PFSK-1 (cell line): ENCODE data around the gene MYO1D.

Experiments
- FOXP2 ChIP-seq: optimal IDR thresholded peaks from 2 replicates; pipeline ENCODE3; 2011; ENCODE audit warnings: borderline replicate concordance, control low read depth, inconsistent platforms; ENCODE audit not compliant: insufficient read depth; ENCODE audit errors: extremely low read length, extremely low read depth
- POLR2AphosphoS5 ChIP-seq: IDR thresholded peaks from 2 replicates; pipeline ENCODE4 v1.6.1; 2012; ENCODE audit warnings: low read depth, mild to moderate bottlenecking, control low read depth, low read length, moderate library complexity
- SIN3A ChIP-seq: IDR thresholded peaks from 2 replicates; pipeline ENCODE4 v1.6.1; 2012; ENCODE audit warnings: mild to moderate bottlenecking, low read length, moderate library complexity, borderline replicate concordance; ENCODE audit not compliant: insufficient read depth
- TAF1 ChIP-seq: IDR thresholded peaks from 2 replicates; pipeline ENCODE4 v1.6.1; 2012; ENCODE audit warnings: low read length, control low read depth, borderline replicate concordance; ENCODE audit not compliant: insufficient read depth
- TF ChIP-seq, protein P1 (sequence below), 2 experiments: IDR thresholded peaks; 2 replicates each; pipeline versions ENCODE4 v1.6.1 to v1.8.0; 2011 to 2012; ENCODE audit warnings: low read depth in 2 of 2, low read length in 2 of 2, control low read depth in 1 of 2, inconsistent platforms in 1 of 2, mild to moderate bottlenecking in 1 of 2, moderate library complexity in 1 of 2; ENCODE audit not compliant: insufficient read depth in 1 of 2

MYO1D gene

DNA sequence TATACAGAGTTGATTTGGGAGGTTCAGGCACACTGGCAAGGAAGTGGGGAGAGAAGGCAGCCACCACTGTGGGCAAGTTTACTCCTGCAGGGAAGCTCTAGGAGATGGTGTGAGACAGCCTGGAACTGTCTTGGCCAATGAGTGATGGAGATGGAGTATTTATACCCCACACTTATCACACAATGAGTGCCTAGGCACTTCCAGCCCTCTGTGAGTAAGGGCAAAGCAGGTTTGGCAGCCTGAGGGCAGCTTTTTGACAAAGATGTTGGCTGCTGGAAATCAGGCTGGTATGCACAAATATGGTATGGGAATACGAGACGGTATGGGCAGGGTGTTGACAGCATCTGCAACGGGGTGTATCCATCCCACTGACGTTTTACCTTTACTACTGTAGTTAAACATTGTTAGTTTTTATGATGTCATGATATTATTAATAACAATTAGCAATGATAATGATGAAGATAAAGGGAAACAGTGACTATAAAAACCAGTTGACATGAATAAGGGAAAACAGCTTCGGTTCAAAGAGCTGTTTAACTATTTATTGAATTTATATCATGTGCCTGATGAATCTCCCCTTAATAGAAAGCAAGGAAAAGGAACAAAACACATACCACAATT lies 240.2 kb downstream of the MYO1D start:
- TF ChIP-seq POLR2AphosphoS5 (no peak), TAF1 (no peak), SIN3A (no peak), FOXP2 (no peak)
- TF ChIP-seq, protein P1, sequence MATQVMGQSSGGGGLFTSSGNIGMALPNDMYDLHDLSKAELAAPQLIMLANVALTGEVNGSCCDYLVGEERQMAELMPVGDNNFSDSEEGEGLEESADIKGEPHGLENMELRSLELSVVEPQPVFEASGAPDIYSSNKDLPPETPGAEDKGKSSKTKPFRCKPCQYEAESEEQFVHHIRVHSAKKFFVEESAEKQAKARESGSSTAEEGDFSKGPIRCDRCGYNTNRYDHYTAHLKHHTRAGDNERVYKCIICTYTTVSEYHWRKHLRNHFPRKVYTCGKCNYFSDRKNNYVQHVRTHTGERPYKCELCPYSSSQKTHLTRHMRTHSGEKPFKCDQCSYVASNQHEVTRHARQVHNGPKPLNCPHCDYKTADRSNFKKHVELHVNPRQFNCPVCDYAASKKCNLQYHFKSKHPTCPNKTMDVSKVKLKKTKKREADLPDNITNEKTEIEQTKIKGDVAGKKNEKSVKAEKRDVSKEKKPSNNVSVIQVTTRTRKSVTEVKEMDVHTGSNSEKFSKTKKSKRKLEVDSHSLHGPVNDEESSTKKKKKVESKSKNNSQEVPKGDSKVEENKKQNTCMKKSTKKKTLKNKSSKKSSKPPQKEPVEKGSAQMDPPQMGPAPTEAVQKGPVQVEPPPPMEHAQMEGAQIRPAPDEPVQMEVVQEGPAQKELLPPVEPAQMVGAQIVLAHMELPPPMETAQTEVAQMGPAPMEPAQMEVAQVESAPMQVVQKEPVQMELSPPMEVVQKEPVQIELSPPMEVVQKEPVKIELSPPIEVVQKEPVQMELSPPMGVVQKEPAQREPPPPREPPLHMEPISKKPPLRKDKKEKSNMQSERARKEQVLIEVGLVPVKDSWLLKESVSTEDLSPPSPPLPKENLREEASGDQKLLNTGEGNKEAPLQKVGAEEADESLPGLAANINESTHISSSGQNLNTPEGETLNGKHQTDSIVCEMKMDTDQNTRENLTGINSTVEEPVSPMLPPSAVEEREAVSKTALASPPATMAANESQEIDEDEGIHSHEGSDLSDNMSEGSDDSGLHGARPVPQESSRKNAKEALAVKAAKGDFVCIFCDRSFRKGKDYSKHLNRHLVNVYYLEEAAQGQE (IDR thresholded peaks at IDR 0.05; ENCODE audit: insufficient read depth in 1 of 2, low read depth in 2 of 2, low read length in 2 of 2) = no peak

DNA sequence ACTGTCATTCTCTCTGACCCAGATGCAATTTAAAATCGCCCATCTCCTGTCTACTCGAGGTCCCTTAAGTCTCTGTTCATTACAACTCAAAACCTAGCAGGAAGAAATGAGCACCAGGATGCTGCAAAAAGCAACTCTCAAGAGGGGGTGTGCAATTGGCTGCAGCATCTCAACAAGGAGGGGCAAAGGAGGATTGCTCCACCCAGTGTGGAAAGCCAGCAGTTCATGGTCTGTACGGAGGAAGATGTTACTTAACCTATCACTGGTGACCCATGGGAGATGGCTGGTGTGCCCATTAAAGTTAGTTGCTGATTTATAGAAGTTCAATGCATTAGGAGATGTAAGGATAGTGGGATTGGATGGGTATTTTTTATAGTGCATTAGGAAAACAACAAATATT lies 242.8 kb downstream of the MYO1D start:
- TF ChIP-seq SIN3A (no peak), TAF1 (no peak), FOXP2 (no peak), POLR2AphosphoS5 (no peak)
- TF ChIP-seq, protein P1 (IDR thresholded peaks at IDR 0.05; ENCODE audit: insufficient read depth in 1 of 2, low read depth in 2 of 2, low read length in 2 of 2) = no peak

DNA sequence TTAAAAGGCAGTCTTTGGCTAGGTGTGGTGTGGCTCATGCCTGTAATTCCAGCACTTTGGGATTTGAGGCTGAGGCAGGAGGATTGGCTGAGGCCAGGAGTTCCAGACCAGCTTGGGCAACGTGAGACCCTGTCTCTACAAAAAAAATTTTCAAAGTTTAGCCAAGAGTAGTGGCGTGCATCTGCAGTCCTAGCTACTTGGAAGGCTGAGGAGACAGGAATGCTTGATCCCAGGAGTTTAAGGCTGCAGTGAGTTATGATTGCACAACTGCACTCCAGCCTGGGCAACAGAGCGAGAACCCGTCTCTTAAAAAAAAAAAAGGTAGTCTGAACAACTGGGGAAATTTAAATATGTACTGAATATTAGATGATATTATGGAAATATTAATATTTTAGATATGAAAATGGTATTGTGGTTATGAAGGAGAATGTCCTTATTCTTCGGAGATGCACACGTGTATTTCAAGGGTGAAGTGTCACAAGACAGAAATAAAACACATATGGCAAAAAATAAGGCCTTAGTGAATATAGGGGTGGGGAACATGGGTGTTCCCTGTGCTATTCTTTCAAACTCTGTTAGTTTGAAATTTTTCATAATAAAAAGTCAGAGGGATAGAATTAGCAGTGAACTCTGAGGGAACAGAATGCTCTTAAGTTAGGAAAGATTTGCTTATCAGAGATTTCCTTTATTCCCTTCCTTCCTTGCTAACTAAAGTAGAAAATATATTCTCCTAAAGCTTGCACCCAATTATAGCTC lies 245.4 kb downstream of the MYO1D start:
- TF ChIP-seq, protein P1 (IDR thresholded peaks at IDR 0.05; ENCODE audit: insufficient read depth in 1 of 2, low read depth in 2 of 2, low read length in 2 of 2) = no peak
- no peak for TF ChIP-seq POLR2AphosphoS5
- no peak for TF ChIP-seq FOXP2
- no peak for TF ChIP-seq TAF1
- TF ChIP-seq SIN3A = no peak

DNA sequence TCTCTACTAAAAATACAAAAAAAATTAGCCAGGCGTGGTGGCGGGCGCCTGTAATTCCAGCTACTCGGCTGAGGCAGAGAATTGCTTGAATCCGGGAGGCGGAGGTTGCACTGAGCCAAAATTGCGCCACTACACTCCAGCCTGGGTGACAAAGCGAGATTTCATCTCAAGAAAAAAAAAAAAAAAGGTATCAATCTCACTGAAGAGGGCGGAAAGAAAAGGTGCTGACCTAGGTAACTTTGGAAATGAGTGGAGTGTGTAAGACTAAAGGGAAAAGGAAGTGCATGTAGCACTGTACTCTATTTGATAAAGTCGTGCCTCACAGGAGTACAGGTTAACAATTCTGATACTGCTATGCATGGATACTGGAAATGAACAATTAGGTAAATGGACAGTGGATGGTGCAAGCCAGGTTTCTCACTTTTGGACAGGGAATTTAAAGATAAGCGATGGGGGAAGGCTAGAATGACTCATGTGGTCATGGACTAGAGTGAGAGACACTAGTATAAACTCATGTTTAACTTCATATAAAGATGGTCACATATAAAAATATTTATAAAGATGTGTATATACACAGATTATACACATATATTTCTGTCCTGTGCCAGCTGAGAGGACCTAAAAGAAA lies 247.2 kb downstream of the MYO1D start:
- no peak for TF ChIP-seq TAF1

DNA sequence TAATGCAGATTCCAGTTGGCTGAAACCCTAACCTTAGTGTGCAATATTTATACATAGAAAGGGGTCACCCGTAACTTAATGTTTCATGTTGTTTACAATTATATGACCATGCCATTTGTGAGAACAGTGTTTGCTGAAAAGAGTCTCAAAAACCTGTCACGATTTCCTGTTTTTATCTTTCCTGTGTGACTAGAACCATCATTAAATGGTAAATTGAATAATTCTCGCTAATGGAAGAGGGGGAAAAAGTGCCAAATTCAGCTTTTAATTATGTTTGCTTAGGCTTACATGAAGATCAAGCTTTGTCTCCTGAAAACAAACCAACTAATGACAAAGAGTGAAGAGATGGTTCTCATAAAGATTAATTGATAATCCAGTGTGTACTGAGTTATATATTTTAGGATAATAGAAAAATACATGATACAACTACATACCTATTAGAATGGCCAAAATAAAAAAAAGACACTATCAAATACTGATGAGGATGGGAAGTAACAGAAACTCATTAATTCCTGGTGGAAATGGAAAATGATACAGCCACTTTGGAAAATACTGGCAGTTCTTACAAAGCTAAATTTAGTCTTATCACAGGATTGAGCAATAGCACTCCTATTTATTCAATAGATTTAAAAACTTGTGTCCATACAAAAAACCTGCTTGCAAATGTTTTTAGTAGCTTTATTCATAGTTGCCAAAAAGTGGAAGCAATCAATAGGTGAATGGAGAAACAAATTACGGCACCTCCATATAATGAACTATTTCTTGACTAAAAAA lies 248.5 kb downstream of the MYO1D start:
- no peak for TF ChIP-seq SIN3A
- TF ChIP-seq, protein P1 (IDR thresholded peaks at IDR 0.05; ENCODE audit: insufficient read depth in 1 of 2, low read depth in 2 of 2, low read length in 2 of 2) = no peak
- TF ChIP-seq TAF1 = no peak
- TF ChIP-seq POLR2AphosphoS5 = no peak
- TF ChIP-seq FOXP2 = no peak
